Caki2 (cell line): ENCODE measurements around the gene CAPZB. TPM values are rescaled to one million over a fixed set of nuclear protein-coding genes. Genes with fewer than 3 reads are reported as not detected.

ENCODE experiments used
- DNase-seq: peaks from one replicate; pipeline ENCODE4 v3.0.0-alpha.2; 2015; ENCODE audit warnings: low read depth
- in situ Hi-C: cut with HindIII; loops from 2 replicates; pipeline ENCODE4 v1.10.0; 2016; ENCODE audit warnings: low sequenced_read_pairs, low pct_unique_long_range_greater_than_20kb, mixed read lengths
- total RNA-seq: library from RNA; depleted of rRNA; stranded (reverse); fragments of >200 nt; shearing (Covaris generic); gene quantifications from 2 replicates; pipeline ENCODE4 v1.2.3, GENCODE V29; 2014; ENCODE audit warnings: low replicate concordance

Gene CAPZB
- total RNA-seq, 1 experiment from 2014 or later: 321 TPM

GRCh38 chr1:19384772-19385187 lies 100.6 kb downstream of the CAPZB start:
- DNase-seq: no peak
- in situ Hi-C loops: no loop called here

- peak; percentile 19 for DNase-seq
- in situ Hi-C loops: no loop called here
These were observed 101.2 kb downstream of the CAPZB start for GRCh38 chr1:19384113-19384512.

DNA sequence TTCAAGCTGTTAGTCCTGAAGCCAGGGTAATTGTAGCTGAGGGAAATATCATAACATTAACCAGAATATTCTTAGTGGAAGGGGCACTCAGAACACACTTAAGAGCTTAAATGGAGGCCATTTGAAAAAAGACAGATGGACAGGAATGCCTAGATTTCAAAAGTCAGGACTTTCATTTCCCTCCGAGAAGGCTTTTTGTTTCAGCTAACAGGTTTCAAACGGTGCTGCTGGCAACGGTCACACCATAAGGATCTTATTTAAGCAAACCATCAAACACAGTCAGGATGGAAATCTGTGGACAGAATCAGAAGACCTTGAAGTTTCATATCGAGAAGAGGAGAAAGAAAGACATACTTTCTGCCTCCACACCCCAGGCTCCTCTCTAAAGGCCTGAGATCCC lies 103.1 kb downstream of the CAPZB start:
- in situ Hi-C loops: no loop called here
- DNase-seq: no peak

- DNase-seq: no peak
- in situ Hi-C loops: no loop called here
These were observed 104.1 kb downstream of the CAPZB start for GRCh38 chr1:19381261-19381660.

DNA sequence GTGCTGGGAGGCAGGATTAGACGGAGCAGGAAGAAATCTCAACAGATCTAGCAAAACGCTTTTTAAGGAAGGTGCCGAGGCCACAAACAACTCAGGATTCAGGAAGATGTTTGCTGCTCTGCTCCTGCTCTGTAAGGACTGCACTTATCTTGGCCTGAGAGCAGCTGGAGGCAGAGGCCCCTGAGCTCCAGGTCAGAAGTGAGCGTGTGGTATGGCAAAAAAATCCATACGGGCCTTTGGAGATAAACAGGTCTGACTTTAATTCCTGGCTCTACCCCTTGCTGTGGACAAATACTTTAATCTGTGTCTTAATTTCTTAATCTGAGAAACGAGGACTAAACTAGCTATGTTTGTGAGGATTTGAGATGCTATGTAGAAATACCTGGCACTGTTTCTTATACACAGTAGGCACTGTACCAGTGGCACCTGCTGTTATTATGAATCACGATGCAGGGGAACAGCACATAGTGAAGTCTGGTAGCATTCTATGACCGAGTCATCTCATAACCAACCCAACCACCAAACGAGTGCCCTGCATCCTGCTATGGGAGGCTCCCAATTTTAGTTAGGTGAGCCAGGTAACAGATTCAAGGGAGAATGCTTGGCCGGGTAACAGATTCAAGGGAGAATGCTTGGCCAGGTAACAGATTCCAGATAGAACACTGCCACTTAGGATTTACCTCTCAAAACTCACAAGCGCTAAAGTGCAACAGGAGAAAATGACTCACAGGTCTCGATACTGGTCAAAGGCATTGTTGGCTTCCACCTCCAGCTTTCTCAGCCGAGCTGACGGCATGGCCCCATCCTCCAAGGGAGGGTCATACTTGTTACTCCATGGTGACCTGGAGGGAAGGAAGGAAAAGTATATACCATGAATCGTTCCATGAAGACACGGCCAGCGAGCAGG lies 107.3 kb downstream of the CAPZB start:
- no peak for DNase-seq
- in situ Hi-C loops: no loop called here

DNA sequence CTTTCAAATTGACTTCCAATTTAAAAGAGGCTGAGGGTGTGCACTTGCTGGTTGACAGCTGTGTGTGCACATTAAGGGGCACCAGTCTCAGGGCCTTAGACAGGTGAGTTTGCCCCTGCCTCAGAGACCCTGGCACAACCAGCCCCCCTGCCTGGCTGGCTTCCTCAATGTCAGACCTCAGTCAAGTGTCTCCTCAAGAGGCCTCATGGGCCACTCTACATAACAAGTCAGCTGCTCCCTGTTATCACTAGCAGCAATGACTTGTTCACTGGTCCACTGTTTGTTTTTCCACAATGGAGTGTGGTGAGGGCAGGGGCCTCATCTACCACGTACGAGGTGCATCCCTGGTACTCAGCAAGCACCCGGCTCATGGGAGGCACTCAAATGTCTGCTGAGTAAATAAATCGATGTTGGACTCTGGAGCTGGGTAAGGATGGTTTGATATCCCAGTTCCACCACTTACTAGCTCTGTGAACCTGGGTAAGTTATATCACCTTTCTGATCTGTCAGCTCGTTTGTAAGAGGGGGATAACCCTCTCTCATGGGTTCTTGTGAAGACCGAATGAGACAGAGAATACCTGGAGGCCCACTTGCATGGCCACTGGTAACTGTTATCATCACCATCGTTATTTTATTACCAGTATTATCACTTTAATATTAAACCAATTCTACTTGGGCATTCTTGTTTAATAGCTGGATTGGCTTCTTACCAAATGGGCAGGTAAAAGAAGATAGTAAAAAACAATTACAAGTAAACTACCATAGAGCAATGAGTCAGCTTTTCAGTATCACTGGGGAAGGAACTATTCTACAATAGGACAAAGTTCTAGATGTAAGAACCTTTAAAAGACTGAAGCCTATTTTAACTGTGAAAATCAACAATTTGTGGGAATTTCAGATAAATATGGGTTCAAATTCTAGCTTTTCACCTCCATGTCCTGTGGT lies 108.6 kb downstream of the CAPZB start:
- in situ Hi-C loops: no loop called here
- DNase-seq: no peak

- DNase-seq: no peak
- in situ Hi-C loops: no loop called here
These were observed 109.5 kb downstream of the CAPZB start for GRCh38 chr1:19375631-19376400.

DNA sequence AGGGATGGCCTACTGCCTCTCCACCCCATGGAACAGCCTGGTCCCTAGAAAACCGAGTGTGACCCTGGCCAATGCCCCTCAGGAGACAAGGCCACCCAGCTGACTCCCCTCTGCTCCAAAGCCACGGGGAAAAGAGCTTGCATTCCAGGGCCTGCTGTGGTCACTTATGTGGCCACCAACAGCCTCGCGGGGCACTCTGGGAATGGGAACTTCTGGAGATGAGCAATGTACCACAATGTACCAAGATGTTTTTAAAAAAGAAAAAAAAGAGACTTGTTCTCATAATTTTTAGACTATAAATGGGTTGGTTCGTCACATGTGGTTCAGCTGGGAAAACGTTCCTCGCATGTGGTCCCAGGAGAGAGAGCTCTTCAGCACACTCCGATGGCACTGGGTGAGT lies 110.4 kb downstream of the CAPZB start:
- in situ Hi-C loops: no loop called here
- DNase-seq: no peak

GRCh38 chr1:19374083-19374801 lies 111.1 kb downstream of the CAPZB start:
- no peak for DNase-seq
- in situ Hi-C loops: no loop called here

DNA sequence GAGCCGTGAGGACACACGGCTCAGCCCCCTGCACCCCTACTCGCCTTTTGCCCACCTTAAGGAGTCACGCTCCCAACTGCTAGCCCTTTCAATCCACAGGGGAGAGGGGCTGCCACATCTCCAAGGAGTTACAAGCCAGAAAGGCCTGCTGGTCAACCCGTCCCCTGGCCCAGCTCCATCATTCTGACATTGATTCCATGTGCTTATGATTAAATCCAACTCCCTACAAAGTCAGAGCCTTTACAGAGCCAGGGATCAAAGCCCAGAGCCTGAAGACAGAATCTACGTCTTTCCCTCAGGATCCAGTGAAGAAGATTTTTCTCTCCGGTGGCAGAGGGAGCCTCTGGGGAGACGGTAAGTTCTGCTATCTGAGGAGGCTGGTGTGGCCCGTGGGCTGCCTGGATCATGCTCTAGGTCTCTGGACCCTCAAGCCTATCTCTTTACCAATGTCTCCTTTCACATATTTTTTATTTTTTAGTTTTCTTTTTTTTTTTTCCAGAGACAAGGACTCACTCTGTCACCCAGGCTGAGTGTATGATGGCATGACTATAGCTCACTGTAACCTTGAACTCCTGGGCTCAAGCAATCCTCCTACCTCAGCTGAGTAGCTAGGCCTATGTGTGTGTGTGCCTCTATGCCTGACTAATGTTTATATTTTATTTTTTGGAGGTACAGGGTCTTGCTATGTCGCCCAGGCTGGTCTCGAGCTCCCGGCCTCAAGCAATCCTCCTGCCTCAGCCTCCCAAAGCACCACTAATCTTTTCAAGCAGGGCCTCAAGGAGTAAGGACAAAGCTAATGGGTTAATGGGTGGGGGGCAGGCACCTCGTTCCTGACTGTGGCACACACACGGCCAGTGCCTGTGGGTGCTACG lies 111.9 kb downstream of the CAPZB start:
- in situ Hi-C loops: no loop called here
- no peak for DNase-seq

GRCh38 chr1:19372602-19373001 lies 112.7 kb downstream of the CAPZB start:
- DNase-seq: no peak
- in situ Hi-C loops: no loop called here

- in situ Hi-C loops: no loop called here
- no peak for DNase-seq
These were observed 113.2 kb downstream of the CAPZB start for GRCh38 chr1:19372136-19372514.

DNA sequence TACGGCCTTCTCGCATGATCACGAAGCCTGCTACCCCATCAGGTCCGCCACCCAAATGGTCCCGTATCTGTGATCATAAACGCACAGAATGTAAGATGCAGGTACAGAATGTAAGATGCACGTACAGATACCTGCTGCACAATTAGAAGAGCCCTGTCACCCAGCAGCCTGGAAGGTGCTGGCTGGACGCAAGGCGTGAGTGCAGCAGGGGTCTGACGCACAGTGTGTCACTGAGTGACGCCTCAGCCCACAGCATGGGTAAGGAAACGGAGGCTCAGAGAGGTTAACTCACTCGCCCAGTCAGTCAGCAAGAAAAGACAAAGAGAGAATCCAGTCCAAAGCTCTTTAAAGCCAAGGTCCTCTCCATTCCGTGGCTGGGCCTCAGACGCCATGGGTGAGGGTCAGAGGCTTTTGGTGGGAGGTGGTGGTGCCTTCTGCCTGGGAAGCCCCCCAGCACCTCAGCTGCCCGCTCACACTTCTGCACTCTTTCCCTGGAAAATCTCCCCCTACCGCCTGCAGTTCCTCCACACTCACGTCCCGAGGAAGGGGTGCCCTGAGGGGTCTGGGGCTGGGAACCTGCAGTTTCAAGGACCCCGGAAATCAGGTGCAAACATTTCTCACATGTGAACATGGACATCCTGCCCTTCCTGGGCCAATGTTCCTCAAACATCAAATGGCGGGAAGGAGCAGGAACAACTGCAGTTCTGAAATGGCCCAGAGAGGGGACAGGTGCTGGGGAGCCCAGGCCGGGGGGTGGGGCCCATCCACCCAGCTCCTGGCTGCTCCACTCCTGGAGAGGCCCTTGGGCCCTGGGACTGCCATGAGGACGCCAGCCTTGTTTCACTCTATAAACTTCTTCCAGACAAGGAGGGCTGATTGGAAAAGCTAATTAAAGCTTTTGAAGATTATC lies 113.9 kb downstream of the CAPZB start:
- in situ Hi-C loops: no loop called here
- DNase-seq: no peak

DNA sequence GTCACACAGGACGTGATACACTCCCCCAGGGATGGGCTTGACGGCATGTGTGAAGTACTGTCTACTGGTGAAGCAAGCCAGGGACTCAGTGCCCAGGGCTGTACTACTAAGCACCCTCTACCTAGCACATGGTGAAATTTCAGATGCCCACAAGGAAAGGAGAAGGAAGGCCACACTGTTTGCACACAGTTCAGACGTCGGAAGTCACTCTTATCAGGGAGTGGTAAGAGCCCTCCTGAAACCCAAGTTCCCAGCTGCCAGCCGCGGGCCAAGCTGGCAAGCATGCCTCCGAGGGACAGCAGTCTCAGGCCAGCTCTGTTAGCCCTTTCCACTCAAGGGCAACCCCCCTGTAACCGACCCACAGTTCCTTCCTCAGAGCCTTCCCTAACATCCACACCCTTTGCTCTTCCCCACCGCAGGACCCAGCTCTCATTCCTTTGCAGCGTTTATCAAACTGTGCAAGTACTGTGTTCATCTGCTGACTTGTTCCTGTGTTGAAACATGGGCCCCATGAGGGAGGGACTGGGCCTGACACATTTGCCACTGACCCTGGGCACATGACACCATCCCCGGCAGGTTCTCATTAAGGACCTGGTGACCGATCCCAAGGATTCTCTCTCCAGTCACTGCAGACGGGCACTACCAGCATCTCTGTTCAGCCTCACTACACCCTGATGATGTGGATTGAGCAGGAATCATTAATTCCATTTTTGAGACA lies 114.7 kb downstream of the CAPZB start:
- in situ Hi-C loops: no loop called here
- DNase-seq: no peak

GRCh38 chr1:19369396-19370090 lies 115.8 kb downstream of the CAPZB start:
- in situ Hi-C loops: no loop called here

More at GRCh38 chr1:19369396-19370090, 115.8 kb downstream of the CAPZB start:
- DNase-seq: no peak
